Mucosa of gallbladder (tissue), 1 donor: ENCODE measurements around the gene KRT6A. TPM values are rescaled to one million over a fixed set of nuclear protein-coding genes. Genes with fewer than 3 reads are reported as not detected.
A peak's percentile ranks its signal among the peaks of the same experiment; 100 is the strongest.

Source experiments
- DNase-seq: peaks from one replicate; pipeline ENCODE4 v3.0.0-alpha.2; 2020; ENCODE audit warnings: low spot score
- total RNA-seq: library from RNA; stranded (reverse); gene quantifications from one replicate; pipeline ENCODE4 v1.2.1, GENCODE V29; 2021
- donor health status: DM: no; HTN: no; CAD: no.

The KRT6A gene
- total RNA-seq, 1 donor from 2014 or later: not detected

- DNase-seq: no peak
Observed at GRCh38 chr12:52524898-52525591, 32.0 kb upstream of the KRT6A start.

GRCh38 chr12:52524241-52524897 is 31.3 kb upstream of the KRT6A start:
- peak; percentile 4 for DNase-seq

DNA sequence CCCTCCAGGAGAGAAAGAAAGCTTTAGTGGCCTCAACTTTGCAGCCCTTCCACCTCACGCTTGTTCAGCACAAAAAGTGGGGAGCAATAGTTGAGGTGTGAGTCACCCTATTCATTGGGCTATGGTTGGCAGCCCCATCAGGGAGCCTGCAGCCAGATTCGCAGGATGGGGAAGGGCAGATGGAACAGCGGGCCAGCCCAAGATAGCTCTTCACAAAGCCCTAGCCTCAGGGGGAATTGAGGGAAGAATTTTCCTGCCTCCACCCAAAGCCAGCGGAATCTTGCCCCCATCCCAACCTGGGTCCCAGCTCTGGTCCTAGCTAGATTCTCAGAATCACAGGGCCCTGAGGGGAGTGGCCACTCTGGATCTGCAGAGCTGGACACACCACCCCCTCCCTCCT is 30.8 kb upstream of the KRT6A start:
- peak; percentile 2 for DNase-seq

DNA sequence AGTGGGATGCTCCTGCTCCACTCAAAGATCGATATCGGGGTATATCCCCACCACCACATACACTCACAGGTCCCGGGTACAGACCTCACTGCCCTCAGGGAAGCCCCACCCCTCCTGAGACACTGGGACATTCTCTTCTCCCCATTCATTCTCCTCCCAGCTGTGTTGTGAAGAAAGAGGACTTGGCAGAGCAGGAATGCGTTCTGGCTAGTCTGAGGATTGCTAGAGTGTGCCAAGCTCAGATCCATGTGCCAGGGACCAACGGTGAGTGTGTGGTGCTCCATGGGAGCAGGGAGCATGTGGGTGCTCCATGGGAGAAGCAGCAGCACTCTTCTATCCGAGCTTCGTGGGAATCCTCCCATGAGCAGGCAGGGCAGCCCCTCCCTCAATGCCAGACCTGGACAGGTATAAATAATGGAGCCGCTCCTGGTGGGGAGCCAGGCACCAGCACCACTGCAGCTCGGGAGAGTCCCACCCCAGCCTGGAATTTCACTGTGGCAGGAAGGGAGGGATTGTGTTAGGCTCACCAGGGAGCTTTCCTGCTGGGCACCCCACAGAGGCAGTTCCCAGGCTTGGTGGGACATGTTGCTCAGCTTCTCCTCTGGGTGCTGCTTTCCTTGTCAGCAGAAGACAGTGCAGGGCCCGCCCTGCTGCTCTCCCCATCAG is 29.4 kb upstream of the KRT6A start:
- peak; percentile 41 for DNase-seq

DNA sequence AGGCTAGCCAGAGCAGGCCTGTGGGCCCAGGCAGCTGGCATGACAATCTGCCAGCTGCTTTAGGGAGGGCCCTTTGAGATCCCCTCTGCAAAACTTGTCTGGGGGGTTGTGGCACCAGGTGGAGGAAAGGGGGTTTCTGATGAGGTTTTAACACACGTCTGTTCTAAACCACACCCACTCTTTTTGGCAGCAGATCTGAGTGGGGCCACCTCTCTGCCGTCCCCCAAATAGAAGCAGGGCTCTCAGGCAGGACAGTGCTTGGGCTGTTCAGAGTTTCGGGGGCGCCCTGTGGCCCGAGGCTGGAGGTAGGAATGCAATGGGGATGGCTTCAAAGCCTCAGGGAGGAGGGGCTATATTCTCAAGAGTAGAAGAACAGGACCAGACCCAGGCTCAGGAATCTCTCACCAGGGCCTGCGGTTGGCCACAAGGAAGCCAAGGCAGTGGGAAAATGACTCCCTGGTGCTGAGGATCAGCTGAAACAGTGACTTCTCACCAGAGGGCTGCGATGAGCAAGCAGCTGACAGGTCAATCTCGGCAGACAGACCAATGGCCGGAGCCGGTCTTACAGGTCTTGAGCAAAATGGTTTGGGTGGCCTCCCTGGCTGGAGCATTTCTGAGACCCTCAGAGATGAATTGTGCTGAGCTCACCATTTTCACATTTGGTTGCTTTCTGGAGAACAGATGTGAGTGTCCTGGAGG is 28.7 kb upstream of the KRT6A start:
- DNase-seq: peak; percentile 10

DNA sequence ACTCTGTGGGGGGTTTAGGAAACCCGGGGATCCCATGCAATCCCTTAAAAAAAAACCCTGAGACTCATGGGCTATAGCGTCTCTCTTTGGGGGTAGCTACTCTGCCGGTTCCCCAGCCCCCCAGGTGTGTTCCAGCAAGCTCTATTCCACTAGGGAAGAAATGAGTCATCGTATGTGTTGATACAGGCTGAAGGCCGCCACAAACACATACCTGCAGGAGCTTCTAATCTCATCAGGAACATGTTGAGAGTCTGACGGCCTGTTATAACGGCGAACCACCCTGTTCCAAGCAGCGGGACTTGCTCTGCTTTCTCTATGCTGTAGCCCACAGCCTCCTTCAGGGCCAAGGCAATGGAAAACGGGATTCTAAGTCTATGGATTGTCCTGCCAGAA is 28.1 kb upstream of the KRT6A start:
- peak; percentile 33 for DNase-seq

- DNase-seq: peak; percentile 8
Observed at GRCh38 chr12:52519826-52520662, 27.0 kb upstream of the KRT6A start, which contains the start of gene KRT5. Gene KRT5, minus strand, starts transcription at chr12:52520394. Its CDS starts 98 bp downstream, at chr12:52520296.

DNA sequence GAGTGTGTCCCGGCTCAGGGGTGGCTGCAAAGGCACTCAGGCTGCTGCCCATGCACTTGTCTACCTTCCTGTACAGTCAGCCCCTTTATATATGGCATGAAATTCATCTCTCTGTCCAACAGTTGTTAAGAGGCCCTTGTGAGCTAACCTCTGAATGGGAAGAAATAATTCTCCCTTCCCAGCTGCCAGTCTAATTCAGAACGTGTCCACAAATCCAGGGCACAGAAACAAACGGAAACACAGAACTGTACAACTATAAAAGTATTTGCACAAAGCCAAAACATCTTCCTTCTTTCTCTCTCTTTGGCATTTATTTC is 26.3 kb upstream of the KRT6A start:
- DNase-seq: peak; percentile 6

- DNase-seq: peak; percentile 6
Observed at GRCh38 chr12:52518574-52519386, 25.7 kb upstream of the KRT6A start.

GRCh38 chr12:52517888-52518287 is 24.8 kb upstream of the KRT6A start:
- peak; percentile 0 for DNase-seq

DNA sequence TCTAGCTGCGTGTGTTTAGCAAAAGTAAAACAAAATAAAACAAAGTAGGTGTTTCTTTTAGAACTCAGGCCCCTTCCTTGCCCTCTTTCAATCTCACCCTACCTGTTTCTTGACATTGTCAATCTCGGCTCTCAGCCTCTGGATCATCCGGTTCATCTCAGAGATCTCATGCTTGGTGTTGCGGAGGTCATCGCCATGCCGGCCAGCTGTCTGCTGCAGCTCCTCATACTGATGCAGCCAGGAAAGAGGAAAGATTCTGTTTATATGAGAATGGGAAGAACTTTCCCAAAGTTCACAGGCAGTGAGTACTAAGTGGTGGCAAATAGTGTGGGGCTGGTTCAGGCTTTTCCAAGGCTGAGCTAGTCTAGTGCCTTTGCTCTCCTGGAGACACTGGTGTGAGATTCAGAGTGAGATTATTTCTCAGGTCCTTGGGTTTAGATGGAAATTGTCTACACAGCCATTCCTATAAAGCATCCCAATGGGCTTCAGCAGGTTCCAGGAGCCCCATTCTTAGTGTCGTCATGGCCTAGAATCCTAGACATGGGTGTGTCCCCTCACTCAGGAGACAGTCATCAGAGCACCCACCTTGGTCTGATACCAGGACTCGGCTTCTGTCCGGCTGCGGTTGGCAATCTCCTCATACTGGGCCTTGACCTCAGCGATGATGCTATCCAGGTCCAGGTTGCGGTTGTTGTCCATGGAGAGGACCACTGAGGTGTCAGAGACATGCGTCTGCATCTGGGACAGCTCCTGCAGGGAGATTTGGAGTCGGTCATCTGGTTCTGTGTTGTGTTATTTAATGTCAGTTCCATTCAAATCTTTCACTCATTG is 24.2 kb upstream of the KRT6A start:
- DNase-seq: peak; percentile 5

DNA sequence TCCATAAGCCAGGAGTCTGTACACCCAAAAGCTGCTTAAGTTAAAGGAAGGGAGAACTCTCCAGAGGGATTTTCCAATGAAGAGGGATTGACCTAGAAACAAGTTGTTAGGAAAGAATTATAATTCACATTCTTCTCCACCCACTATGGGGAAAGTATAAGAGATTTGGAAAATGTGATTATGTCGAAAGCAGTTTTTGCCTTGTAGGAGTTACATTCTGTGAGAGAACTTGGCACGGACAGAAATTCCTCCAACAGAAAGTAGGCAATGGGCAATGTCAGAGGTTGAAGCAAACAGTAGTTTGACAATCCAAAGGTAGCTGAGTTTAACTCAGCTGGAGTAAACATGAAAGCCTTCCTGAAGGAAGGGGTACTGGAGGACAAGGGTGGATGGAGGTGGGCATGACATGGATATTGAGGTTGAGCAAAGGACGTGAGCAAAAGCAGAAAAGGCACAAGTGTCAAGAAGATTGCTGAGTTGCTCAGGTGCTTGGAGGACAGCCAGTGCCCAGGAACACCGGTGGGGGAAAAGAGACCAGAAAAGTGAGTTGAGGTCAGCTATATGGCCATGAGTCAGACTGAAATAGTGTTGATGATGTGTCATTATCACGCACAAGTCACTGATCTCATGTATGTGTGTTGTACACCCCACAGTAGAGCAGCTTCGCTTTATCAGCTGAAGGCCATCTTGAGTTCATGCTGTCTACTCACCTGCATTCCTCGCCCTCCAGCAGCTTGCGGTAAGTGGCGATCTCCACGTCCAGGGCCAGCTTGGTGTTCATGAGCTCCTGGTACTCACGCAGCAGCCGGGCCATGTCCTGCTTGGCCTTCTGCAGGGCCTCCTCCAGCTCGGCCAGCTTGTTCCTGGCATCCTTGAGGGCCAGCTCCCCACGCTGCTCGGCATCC is 23.1 kb upstream of the KRT6A start:
- DNase-seq: peak; percentile 6

DNA sequence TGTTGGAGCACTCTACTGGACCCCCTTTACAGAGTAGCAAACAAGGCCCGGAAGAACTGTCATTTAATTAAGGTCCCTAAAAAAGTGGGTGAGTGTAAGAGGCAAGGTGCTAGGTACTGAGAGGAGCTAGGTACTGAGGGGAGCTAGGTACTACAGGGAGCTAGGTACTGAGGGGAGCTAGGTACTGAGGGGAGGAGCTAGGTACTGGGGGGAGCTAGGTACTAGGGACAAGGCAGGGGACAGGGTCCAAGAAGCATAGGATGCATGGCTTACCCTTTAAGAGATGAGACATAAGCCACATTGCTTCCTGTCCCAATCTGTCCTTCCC is 22.2 kb upstream of the KRT6A start:
- no peak for DNase-seq

- peak; percentile 4 for DNase-seq
Observed at GRCh38 chr12:52514471-52515318, 21.6 kb upstream of the KRT6A start.

DNA sequence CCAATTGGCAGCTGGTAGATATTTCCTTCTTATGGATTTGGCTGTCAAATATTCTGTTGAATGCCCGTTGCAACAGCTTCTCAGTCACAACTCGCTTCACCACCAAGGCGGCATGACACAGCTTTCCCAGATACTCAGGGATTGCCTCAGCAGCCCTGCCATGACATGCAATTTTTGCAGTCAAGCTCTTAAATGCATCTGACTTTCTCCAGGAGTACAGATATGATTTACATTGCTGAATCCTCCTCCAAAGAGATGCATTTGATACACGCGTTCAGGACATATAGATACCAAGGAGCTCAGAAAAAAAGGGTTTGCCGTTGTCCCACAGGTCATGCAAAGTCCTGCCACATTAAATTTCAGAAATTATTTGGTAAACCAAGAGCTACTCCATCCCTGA is 20.7 kb upstream of the KRT6A start:
- no peak for DNase-seq

- peak; percentile 5 for DNase-seq
Observed at GRCh38 chr12:52508211-52508610, 15.2 kb upstream of the KRT6A start.

- DNase-seq: peak; percentile 16
Observed at GRCh38 chr12:52506858-52507715, 14.0 kb upstream of the KRT6A start.
